H9 (cell line): ENCODE data around the gene MYO18B. TPM values are rescaled to one million over a fixed set of nuclear protein-coding genes. Genes with fewer than 3 reads are reported as not detected.

ENCODE experiments used
- DNase-seq: peaks from one replicate; pipeline ENCODE4 v3.0.0-alpha.2; 2017
- H2AFZ ChIP-seq: one replicate; pipeline ENCODE4 v1.6.1; 2013; ENCODE audit warnings: mild to moderate bottlenecking, low read length, control low read depth, moderate library complexity
- H2AK5ac ChIP-seq: 2 replicates; pipeline ENCODE4 v1.6.1; 2013; ENCODE audit warnings: low read length, control low read depth, mixed read lengths; ENCODE audit not compliant: insufficient read length
- H2BK120ac ChIP-seq: one replicate; pipeline ENCODE4 v1.6.1; 2013; ENCODE audit warnings: low read depth, mild to moderate bottlenecking, low read length, control low read depth, inconsistent platforms; ENCODE audit not compliant: poor library complexity, severe bottlenecking
- H2BK12ac ChIP-seq: 2 replicates; pipeline ENCODE4 v1.6.1; 2013; ENCODE audit warnings: low read length, control low read depth, mixed read lengths, low read depth; ENCODE audit not compliant: insufficient read length
- H2BK15ac ChIP-seq: 2 replicates; pipeline ENCODE4 v1.6.1; 2013; ENCODE audit warnings: low read depth, low read length, control low read depth
- H2BK20ac ChIP-seq: one replicate; pipeline ENCODE4 v1.6.1; 2013; ENCODE audit warnings: low read depth, mild to moderate bottlenecking, low read length, control low read depth, inconsistent platforms; ENCODE audit not compliant: poor library complexity, severe bottlenecking
- H2BK5ac ChIP-seq: 2 replicates; pipeline ENCODE4 v1.6.1; 2013; ENCODE audit warnings: low read length, control low read depth, mixed read lengths; ENCODE audit not compliant: insufficient read length
- H3K14ac ChIP-seq: 2 replicates; pipeline ENCODE4 v1.6.1; 2013; ENCODE audit warnings: low read length, control low read depth; ENCODE audit not compliant: insufficient read depth
- H3K18ac ChIP-seq: 2 replicates; pipeline ENCODE4 v1.6.1; 2013; ENCODE audit warnings: low read depth, mild to moderate bottlenecking, mixed read lengths, low read length, control low read depth; ENCODE audit not compliant: insufficient read length
- H3K23ac ChIP-seq: 2 replicates; pipeline ENCODE4 v1.6.1; 2013; ENCODE audit warnings: low read length, control low read depth, mixed read lengths, low read depth; ENCODE audit not compliant: insufficient read length
- H3K23me2 ChIP-seq: 2 replicates; pipeline ENCODE4 v1.6.1; 2013; ENCODE audit warnings: low read depth, mild to moderate bottlenecking, mixed read lengths, low read length, control low read depth; ENCODE audit not compliant: insufficient read length, poor library complexity, severe bottlenecking
- H3K27ac ChIP-seq: 2 replicates; pipeline ENCODE4 v1.5.1; 2013; ENCODE audit warnings: low read length, control low read depth, mixed read lengths, low read depth; ENCODE audit not compliant: insufficient read length
- H3K27me3 ChIP-seq: 2 replicates; pipeline ENCODE4 v1.6.1; 2013; ENCODE audit warnings: low read length, control low read depth, inconsistent platforms; ENCODE audit not compliant: insufficient read depth
- H3K4ac ChIP-seq: 2 replicates; pipeline ENCODE4 v1.6.1; 2013; ENCODE audit warnings: low read depth, mild to moderate bottlenecking, control low read depth, inconsistent platforms, low read length, moderate library complexity
- H3K4me1 ChIP-seq: 2 replicates; pipeline ENCODE4 v1.6.1; 2013; ENCODE audit warnings: low read length, control low read depth, inconsistent platforms; ENCODE audit not compliant: insufficient read depth
- H3K4me2 ChIP-seq: 2 replicates; pipeline ENCODE4 v1.6.1; 2013; ENCODE audit warnings: low read length, control low read depth, mixed read lengths; ENCODE audit not compliant: insufficient read length, insufficient read depth
- H3K56ac ChIP-seq: 2 replicates; pipeline ENCODE4 v1.6.1; 2013; ENCODE audit warnings: low read depth, mild to moderate bottlenecking, mixed read lengths, low read length, control low read depth; ENCODE audit not compliant: insufficient read length
- H3K79me1 ChIP-seq: 2 replicates; pipeline ENCODE4 v1.6.1; 2013; ENCODE audit warnings: low read depth, mild to moderate bottlenecking, moderate library complexity, low read length, control low read depth, inconsistent platforms; ENCODE audit not compliant: insufficient read depth, poor library complexity, severe bottlenecking
- H3K79me2 ChIP-seq: 2 replicates; pipeline ENCODE4 v1.6.1; 2013; ENCODE audit warnings: low read length, control low read depth, inconsistent platforms; ENCODE audit not compliant: insufficient read depth
- H3K9ac ChIP-seq: 2 replicates; pipeline ENCODE4 v1.6.1; 2013; ENCODE audit warnings: low read length, control low read depth, mixed read lengths; ENCODE audit not compliant: insufficient read length; ENCODE audit errors: extremely low read depth
- H3K9me3 ChIP-seq: one replicate; pipeline ENCODE4 v1.6.1; 2013; ENCODE audit warnings: low read depth, low read length, inconsistent platforms; ENCODE audit not compliant: control insufficient read depth
- H3T11ph ChIP-seq: one replicate; pipeline ENCODE4 v1.6.1; 2013; ENCODE audit warnings: mild to moderate bottlenecking, low read length, control low read depth, inconsistent platforms
- H4K20me1 ChIP-seq: one replicate; pipeline ENCODE4 v1.6.1; 2013; ENCODE audit not compliant: control insufficient read depth, insufficient read length, insufficient read depth
- H4K5ac ChIP-seq: 2 replicates; pipeline ENCODE4 v1.6.1; 2013; ENCODE audit warnings: low read depth, mild to moderate bottlenecking, mixed read lengths, low read length, control low read depth; ENCODE audit not compliant: insufficient read length
- H4K8ac ChIP-seq: replicated peaks from 2 replicates; pipeline ENCODE4 v1.6.1; 2013; ENCODE audit warnings: low read length, control low read depth, mixed read lengths, low read depth; ENCODE audit not compliant: insufficient read length
- H4K91ac ChIP-seq: 2 replicates; pipeline ENCODE4 v1.6.1; 2013; ENCODE audit warnings: low read depth, mild to moderate bottlenecking, moderate library complexity, mixed read lengths, low read length, control low read depth; ENCODE audit not compliant: insufficient read length
- H3K27ac Mint-ChIP-seq, 3 experiments: 2 replicates in 2 of 3; 3 replicates in 1 of 3; pipeline ENCODE4 v1.8.0; 2020 to 2021; ENCODE audit warnings: mixed read lengths in 3 of 3, mild to moderate bottlenecking in 1 of 3, moderate library complexity in 1 of 3
- H3K27me3 Mint-ChIP-seq: 2 replicates; pipeline ENCODE4 v1.8.0; 2021; ENCODE audit warnings: low read depth, mild to moderate bottlenecking, moderate library complexity, mixed read lengths
- H3K36me3 Mint-ChIP-seq, 3 experiments: 2 replicates in 2 of 3; 3 replicates in 1 of 3; pipeline ENCODE4 v1.8.0; 2020 to 2021; ENCODE audit warnings: low read depth in 3 of 3, mixed read lengths in 3 of 3; ENCODE audit not compliant: insufficient read depth in 1 of 3
- H3K4me1 Mint-ChIP-seq, 2 experiments: 2 replicates each; pipeline ENCODE4 v1.8.0; 2020; ENCODE audit warnings: mixed read lengths in 2 of 2
- H3K4me3 Mint-ChIP-seq, 2 experiments: 2 replicates in 1 of 2; 3 replicates in 1 of 2; pipeline ENCODE4 v1.8.0; 2020 to 2021; ENCODE audit warnings: mild to moderate bottlenecking in 2 of 2, mixed read lengths in 2 of 2, moderate library complexity in 1 of 2
- H3K9me3 Mint-ChIP-seq, 2 experiments: 2 replicates in 1 of 2; 3 replicates in 1 of 2; pipeline ENCODE4 v1.8.0; 2020; ENCODE audit warnings: mild to moderate bottlenecking in 2 of 2, mixed read lengths in 2 of 2, moderate library complexity in 1 of 2
- CTCF ChIP-seq: fragments of 200-600 bp; sonication (generic); conservative IDR thresholded peaks from 3 replicates; pipeline ENCODE4 v1.8.0; 2021; ENCODE audit warnings: antibody characterized with exemption, mild to moderate bottlenecking
- WGBS: extraction: QIAGEN DNeasy Blood & Tissue Kit; methylation state at CpG from one replicate; pipeline ENCODE4 v1.1.7; 2013; ENCODE audit warnings: missing lambda C conversion rate, low lambda C conversion rate, mixed read lengths; ENCODE audit not compliant: insufficient read length; ENCODE audit errors: extremely low coverage; 5-methylcytosine and 5-hydroxymethylcytosine counted together
- total RNA-seq: library from RNA; stranded (reverse); gene quantifications from 2 replicates; pipeline ENCODE4 v1.2.1, GENCODE V29; 2021

The MYO18B gene
- total RNA-seq, 1 experiment from 2014 or later = 0.46 TPM

- no peak overlapping the region for H3K56ac ChIP-seq
- no peak overlapping the region for H3K18ac ChIP-seq
- no peaks in the 10 kb centered on the region for H4K20me1 ChIP-seq
- no peak overlapping the region for H2AK5ac ChIP-seq
- no peak overlapping the region for H3K27ac ChIP-seq
- H3K9me3 Mint-ChIP-seq = no peaks in the 10 kb centered on the region
- H3K9ac ChIP-seq = no peak overlapping the region
- H3K4me1 Mint-ChIP-seq = peaks cover 3 to 5% of the 10 kb centered on the region in 2 experiments
- H3K9me3 ChIP-seq = no peaks in the 10 kb centered on the region
- no peaks in the 10 kb centered on the region for H3K36me3 Mint-ChIP-seq
- no peak overlapping the region for H3K4ac ChIP-seq
- H2BK15ac ChIP-seq = no peak overlapping the region
- no CpG with 5 or more reads among the region's 4 CpGs for WGBS
- H3K27me3 ChIP-seq = no peaks in the 10 kb centered on the region
- no peak for TF ChIP-seq CTCF
- H3K27me3 Mint-ChIP-seq = peaks cover 16% of the 10 kb centered on the region
- no peak overlapping the region for H3K4me2 ChIP-seq
- H2AFZ ChIP-seq = no peak overlapping the region
- no peaks in the 10 kb centered on the region for H3K23me2 ChIP-seq
- no peak overlapping the region for H2BK12ac ChIP-seq
- H3K4me3 Mint-ChIP-seq = no peak overlapping the region
- no peaks in the 10 kb centered on the region for H3K79me2 ChIP-seq
- no peak overlapping the region for H2BK120ac ChIP-seq
- no peak overlapping the region for H3K14ac ChIP-seq
- H3K23ac ChIP-seq = no peak overlapping the region
- H3T11ph ChIP-seq = no peak overlapping the region
- no peak overlapping the region for H4K91ac ChIP-seq
- no peak overlapping the region for H2BK5ac ChIP-seq
- no peak overlapping the region for H3K27ac Mint-ChIP-seq
- H3K79me1 ChIP-seq = no peaks in the 10 kb centered on the region
- no peak overlapping the region for H4K5ac ChIP-seq
- no peak overlapping the region for H2BK20ac ChIP-seq
- H4K8ac ChIP-seq = no peak overlapping the region
- H3K4me1 ChIP-seq = no peaks in the 10 kb centered on the region
- no peak for DNase-seq
Observed at GRCh38 chr22:25884121-25884520, 142.1 kb downstream of the MYO18B start.
